ENCODE results near the gene GOLPH3. TPM values are rescaled to one million over a fixed set of nuclear protein-coding genes. Genes with fewer than 3 reads are reported as not detected.

The GOLPH3 gene
- polyA plus RNA-seq, 1 donor (not counting 4 experiments of a cell fraction or from before 2014, with no cell fraction given): 42.0 TPM

DNA sequence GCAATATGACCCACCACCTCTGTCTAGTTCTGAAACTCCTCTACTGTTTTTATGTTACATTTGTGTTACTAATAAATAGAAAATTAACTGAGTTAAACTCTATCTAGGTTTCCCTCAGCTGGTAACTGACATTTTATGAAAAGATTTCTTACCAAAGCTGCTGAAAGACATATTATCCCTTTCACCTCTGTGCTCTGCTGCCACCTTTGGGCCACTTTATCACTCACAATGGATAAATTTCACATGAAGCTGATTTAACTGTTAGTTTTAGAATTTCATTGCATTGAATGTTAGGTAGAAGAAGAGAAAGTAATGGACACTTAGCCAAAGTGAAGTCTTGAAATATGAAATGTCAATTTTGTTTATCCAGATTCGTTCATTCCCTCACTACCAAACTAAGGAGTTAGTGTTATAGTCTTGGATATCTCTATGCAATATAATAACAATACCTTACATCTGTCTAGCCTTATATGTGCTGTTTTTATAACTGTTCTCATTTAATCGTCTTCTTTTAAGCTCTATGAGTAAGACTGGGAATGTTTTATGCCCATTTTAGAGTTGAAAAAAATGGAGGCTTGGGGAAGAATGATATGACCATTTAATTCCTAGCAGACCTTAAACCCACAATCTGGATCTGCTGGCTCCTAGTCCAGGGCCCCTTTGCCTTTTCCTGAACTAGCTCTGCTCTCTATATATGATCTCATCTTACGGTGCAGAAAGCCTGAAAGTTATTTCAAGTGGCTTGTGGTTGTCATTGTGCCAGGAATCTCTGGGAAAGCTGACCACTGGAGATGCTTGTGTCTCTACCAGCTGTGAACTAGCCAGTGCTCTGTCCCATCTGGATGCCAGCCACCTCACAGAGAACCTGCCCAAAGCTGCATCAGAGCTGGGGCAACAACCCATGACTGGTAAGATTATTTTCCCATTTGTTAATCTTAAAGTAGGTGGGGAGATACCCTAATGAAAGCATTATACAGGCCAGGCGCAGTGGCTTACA is 97.1 kb downstream of the GOLPH3 start:
- Histone ChIP-seq H3K9ac (ENCODE audit: control insufficient read depth, extremely low read depth, insufficient read depth, low read length) (no peak overlapping the region), H3K4me2 (ENCODE audit: control insufficient read depth, extremely low read depth, insufficient read depth, low read depth, low read length) (no peak overlapping the region)
- no peak for FAIRE-seq

More for the DNA sequence above, 97.1 kb downstream of the GOLPH3 start:
- Histone ChIP-seq H3K36me3 (ENCODE audit: control insufficient read depth in 2 of 2, extremely low read depth in 1 of 2, insufficient read depth in 2 of 2, low read length in 2 of 2) (peaks cover 0 to 3% of the 10 kb centered on the region in 2 experiments), H2AFZ (ENCODE audit: control insufficient read depth, low read length) (no peak overlapping the region), H3K79me2 (ENCODE audit: control insufficient read depth, insufficient read depth, low read length) (no peaks in the 10 kb centered on the region), H3K27me3 (ENCODE audit: control insufficient read depth, extremely low read depth, insufficient read depth, low read length) (no peaks in the 10 kb centered on the region), H3K4me1 (ENCODE audit: control insufficient read depth, extremely low read depth, insufficient read depth, low read length) (no peaks in the 10 kb centered on the region), H3K27ac (ENCODE audit: control insufficient read depth, insufficient read depth, low read length) (no peak overlapping the region), H3K9me1 (ENCODE audit: control insufficient read depth, extremely low read depth, insufficient read depth, low read length) (no peaks in the 10 kb centered on the region), H3K4me3 (ENCODE audit: control insufficient read depth in 2 of 3, extremely low read depth in 1 of 3, insufficient read depth in 2 of 3, low read depth in 1 of 3, low read length in 3 of 3) (no peak overlapping the region), H3K9me3 (ENCODE audit: control insufficient read depth, low read depth, low read length) (no peaks in the 10 kb centered on the region), H4K20me1 (ENCODE audit: control insufficient read depth, extremely low read depth, insufficient read depth, low read length) (no peaks in the 10 kb centered on the region)
- TF ChIP-seq, protein P1, sequence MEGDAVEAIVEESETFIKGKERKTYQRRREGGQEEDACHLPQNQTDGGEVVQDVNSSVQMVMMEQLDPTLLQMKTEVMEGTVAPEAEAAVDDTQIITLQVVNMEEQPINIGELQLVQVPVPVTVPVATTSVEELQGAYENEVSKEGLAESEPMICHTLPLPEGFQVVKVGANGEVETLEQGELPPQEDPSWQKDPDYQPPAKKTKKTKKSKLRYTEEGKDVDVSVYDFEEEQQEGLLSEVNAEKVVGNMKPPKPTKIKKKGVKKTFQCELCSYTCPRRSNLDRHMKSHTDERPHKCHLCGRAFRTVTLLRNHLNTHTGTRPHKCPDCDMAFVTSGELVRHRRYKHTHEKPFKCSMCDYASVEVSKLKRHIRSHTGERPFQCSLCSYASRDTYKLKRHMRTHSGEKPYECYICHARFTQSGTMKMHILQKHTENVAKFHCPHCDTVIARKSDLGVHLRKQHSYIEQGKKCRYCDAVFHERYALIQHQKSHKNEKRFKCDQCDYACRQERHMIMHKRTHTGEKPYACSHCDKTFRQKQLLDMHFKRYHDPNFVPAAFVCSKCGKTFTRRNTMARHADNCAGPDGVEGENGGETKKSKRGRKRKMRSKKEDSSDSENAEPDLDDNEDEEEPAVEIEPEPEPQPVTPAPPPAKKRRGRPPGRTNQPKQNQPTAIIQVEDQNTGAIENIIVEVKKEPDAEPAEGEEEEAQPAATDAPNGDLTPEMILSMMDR (optimal IDR thresholded peaks at IDR 0.05 in 1 of 3, IDR thresholded peaks at IDR 0.05 in 1 of 3, conservative IDR thresholded peaks at IDR 0.05 in 1 of 3; ENCODE audit: extremely low read depth in 1 of 3, insufficient read depth in 2 of 3, low read length in 3 of 3): peak in 2 of 3 experiments; percentile 62 to 77
- TF ChIP-seq EZH2 (IDR thresholded peaks at IDR 0.05; ENCODE audit: low read length): no peak
- dilution Hi-C loops (cut with MboI; ENCODE audit: extremely low pct_ligation_motif_present, low sequenced_read_pairs): no loop called here
- no peak for DNase-seq (ENCODE audit: low read depth, low spot score)

Small RNA genes lying within 50 kb of the gene (small RNA-seq; reads per million reads assigned to genes)
- 0 reads per million in 3 experiments for gene RF00019 (ENCODE audit: insufficient read length in 3 of 3, low read depth in 3 of 3, low replicate concordance in 1 of 3)

Other genes with a start within 250 kb of the GOLPH3 start
- 11.0 to 17.1 TPM (median 15.6 TPM) in 3 replicates for gene MTMR12, start 138.6 kb upstream of the GOLPH3 start, polyA plus RNA-seq